Measurements from ENCODE around the gene FAM53B. TPM values are rescaled to one million over a fixed set of nuclear protein-coding genes. Genes with fewer than 3 reads are reported as not detected.

Gene FAM53B
- total RNA-seq, 1 donor from 2014 or later = 48.0 TPM

Other genes starting within 250 kb of the FAM53B start
- 21.3 TPM for gene EEF1AKMT2, start 47.5 kb upstream of the FAM53B start, total RNA-seq
- gene ABRAXAS2, start 57.4 kb upstream of the FAM53B start, total RNA-seq = 12.7 TPM
- 27.6 TPM for gene ZRANB1, start 197.7 kb upstream of the FAM53B start, total RNA-seq